Activated CD4-positive, CD25-positive, alpha-beta regulatory T cell treated with anti-CD3 and anti-CD28 coated beads, Interleukin-2, amount 50 U/mL, for 72 hours (primary cell): ENCODE measurements around the gene RNF215.
A peak's percentile ranks its signal among the peaks of the same experiment; 100 is the strongest.

Experiments
- DNase-seq: peaks from one replicate; pipeline ENCODE4 v3.0.0; 2021

The RNF215 gene

DNA sequence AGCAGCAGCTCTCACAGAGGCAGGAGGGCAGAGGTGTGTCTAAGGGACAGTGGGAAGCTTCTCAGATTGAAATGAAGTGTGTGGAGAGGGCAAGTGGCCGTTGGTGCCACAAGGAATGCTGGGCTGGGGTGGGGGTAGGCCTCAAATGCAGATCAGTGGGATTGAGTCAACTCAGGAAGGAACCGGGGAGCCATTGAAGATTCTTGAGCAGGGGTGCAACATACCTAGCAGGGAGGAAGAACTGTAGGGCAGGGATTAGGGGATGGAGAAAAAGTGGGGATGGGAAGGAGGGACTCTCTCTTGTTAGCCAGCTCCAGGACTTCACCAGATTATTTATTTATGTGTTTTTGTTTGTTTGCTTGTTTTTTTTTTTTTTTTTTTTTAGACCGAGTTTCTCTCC, 6.7 kb upstream of the RNF215 start:
- DNase-seq: no peak

DNA sequence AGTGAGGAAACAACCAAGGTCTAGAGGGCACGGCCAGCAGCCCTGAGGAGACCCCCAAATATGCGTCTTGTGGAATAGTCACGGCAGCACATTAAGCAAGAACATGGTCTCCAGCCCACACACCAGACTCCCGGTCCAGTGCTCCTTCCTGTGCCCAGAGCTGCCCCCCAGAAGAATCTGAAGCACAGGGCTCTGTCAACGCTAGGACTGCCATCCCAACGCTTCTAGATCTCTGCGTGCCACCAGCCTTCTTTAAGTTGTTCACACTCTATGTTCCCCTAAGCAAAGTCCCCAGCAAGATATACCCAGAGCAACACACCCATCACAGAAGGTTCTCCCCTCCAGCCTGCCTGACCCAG, 6.1 kb upstream of the RNF215 start:
- no peak for DNase-seq

DNA sequence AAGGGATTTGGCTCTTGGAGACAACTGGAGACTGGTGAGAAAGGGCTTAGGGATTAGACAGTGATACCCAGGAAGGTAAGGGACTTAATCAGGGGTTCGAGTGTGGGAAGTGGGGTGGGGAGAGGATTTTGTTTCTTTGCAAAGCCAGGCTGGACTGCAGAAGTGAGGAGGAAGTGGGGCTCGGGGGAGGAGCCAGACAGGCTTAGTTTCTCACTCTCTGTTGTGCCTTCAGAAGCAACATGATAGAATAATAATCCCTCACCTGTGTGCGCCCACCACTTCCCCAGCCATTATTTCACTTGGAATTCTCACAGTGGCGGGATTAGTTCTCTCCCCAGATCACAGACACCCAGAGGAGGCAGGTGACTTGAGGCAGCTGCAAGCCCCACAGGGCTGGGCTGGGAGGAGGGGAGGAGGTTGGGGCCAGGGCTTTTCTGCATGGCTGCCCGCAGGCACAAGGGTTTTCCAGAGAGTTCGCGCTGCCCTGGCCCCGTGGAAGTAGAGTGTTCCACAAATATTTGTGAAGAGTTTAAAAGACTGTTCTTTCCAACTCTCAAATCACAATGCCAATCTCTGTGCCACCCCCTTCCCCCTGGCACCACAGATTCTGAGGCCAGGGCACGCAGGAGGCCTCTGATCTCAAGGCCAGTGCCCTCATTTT, 5.6 kb upstream of the RNF215 start:
- no peak for DNase-seq

DNA sequence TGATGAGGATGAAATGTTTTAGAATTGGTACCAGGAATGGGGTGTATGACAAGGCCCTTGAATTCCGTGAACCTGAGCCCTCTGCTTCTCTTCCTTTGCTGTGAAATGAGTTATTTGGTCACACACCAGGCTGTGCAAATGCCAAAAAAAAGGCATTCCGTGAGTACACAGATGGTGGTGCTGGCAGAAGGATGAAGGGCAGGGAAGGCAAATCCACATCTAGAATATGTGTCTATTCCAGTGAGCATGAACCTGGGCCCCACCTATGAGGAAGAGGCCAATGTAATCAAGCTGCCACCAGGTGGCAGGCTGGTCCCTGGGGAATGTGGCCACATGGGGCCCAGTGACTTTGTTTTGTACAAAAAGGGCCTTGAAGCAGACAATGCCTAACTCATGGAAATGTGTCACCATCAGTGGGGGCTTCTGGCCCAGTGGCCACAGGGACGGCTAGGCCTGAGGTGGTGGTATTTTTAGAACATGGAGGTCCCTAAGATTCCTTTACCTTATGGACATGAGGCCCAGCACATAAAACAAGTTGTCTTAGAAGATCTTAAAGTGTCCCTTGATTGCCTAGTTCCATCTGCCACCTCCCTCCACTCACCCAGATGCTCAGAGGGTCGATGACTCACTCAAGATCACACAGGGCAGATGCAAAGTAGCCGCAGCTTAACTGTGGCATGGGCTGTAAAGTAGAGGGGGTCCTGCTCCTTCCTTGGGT, 3.9 kb upstream of the RNF215 start:
- peak; percentile 73 for DNase-seq

DNA sequence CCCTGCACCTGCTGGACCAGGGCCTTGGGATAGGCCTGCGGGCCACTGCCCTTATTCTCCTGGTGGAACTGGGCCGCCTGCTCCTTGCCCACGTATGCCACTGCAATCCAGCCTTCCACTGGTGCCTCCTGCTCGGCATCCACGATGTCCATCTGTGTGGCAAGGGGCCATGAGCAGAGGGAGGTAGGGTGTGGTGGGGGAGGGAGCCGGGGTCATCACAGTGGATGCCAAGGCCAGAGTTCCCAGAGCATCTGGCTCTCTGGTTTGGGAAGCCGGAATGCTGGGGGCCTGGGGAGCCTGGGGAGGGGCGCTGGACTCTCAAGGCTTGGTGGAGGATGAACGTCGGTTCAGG, 627 bp downstream of the RNF215 start:
- no peak for DNase-seq

- no peak for DNase-seq
Observed at GRCh38 chr22:30385942-30386341, 1.3 kb downstream of the RNF215 start.

DNA sequence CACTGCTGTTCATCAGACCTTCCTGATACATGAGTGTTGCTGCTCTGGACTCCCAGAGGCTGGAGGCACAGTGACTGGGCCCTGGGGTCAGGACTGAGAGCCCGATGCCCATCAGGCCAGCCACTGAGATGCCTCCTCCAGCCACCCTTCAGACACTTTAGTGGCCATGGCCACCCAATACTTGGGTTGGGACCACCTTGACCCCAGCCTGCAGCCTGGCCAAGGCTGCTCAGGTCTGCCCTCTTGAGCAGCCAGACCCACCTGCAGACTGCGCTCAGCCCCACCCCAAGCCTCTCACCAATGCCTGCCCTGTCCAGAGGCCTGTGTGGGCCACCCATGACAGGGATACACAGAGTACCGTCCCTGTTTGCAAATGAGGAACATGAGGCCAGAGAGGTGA, 4.2 kb downstream of the RNF215 start:
- no peak for DNase-seq

DNA sequence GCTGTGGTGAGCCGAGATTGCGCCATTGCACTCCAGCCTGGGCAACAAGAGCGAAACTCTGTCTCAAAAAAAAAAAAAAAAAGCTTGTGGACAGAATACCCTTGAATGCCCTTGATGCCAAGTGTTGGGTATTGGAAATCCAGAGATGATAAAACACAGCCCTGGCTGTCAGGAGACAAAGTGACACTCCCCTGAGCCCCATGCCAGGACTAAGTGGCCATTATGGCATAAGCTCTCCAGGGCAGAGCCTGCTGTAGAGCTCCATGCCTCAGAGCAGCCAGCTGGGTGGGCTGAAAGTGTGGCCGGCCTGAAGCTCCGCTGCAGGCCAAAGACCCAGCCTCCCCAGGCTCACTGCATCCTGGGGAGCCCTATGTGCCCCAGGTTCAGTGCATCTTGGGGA, 4.9 kb downstream of the RNF215 start:
- no peak for DNase-seq

DNA sequence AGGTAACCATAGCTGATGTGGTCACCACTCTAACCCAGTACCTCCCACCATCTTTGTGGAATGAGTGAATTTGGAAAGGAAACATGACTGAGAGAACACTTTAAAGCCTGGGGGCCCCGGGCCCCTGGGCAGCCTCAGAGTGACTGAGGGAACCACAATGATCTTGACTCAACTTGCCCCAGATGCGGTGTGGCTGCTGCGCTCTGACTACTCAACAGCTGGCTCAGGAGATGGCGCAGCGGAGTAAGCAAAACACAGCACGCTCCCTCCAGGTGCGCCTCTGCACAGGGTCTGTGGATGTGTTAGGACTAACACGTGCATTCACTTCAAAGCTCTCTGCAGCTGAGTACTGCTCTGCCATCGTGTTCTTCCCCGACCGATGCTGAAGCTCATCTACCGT, 5.9 kb downstream of the RNF215 start:
- no peak for DNase-seq

DNA sequence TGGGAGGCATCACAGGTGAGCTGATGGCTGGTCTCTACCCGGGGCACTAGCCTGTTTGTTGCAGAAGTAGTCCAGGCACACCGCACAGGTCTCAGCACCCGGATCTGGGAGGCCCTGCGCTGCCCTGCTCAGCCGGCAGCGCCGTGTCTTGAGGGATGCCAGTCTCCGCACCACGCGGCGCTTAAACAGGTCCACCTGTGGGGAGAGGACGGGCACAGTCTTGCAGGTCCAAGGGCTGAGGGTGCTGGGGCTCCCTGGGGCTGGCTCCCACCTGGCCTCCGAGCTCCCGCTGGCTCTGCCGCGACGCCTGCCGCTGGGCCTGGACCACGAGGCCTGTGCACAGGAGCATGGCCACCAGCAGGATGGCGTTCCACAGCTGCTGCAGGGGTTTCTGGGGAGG, 7.2 kb downstream of the RNF215 start:
- no peak for DNase-seq

- DNase-seq: no peak
Observed at GRCh38 chr22:30375312-30375849, 11.8 kb downstream of the RNF215 start.

- DNase-seq: no peak
Observed at GRCh38 chr22:30373331-30374325, 13.6 kb downstream of the RNF215 start.

- DNase-seq: no peak
Observed at GRCh38 chr22:30372915-30373314, 14.3 kb downstream of the RNF215 start.

DNA sequence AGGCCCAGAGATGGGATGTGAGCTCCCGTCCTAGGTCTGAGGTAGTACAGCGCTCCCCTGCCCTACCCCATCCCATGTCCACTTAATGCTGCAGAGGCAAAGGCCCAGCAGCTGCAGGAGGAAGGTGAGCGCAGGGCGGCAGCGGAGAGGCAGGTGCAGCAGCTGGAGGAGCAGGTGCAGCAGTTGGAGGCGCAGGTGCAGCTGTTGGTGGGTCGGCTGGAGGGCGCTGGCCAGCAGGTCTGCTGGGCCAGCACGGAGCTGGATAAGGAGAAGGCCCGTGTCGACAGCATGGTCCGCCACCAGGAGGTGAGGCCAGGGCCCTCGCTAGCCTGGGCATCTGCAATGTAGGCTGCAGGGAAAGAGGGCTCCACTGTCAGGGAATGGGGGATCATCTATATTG, 15.2 kb downstream of the RNF215 start:
- no peak for DNase-seq

GRCh38 chr22:30371321-30371720, 15.9 kb downstream of the RNF215 start:
- DNase-seq: no peak

GRCh38 chr22:30370641-30371230, 16.5 kb downstream of the RNF215 start:
- DNase-seq: no peak

- no peak for DNase-seq
Observed at GRCh38 chr22:30368420-30368819, 18.8 kb downstream of the RNF215 start.

DNA sequence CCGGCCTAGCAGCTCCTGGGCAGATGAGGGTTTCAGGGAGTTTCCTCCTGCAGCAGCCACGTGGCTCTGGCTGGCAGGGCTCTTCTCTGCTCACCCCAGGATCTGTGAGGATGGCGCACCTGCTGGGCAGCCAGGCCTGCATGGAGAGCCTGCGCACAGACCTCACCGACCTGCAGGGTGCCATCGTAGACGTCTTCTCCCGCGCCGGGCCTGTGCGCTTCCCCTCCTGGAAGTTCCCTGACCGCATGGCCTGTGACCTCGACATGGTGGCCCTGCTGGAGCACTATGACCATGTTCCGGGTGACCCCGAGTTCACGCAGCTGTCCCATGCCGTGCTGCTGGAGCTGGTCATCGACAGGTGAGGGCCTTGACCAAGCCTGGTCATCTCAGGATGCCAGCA, 21.3 kb downstream of the RNF215 start:
- DNase-seq: no peak

GRCh38 chr22:30362651-30363281, 24.4 kb downstream of the RNF215 start:
- no peak for DNase-seq

- DNase-seq: no peak
Observed at GRCh38 chr22:30361916-30362650, 25.1 kb downstream of the RNF215 start.

DNA sequence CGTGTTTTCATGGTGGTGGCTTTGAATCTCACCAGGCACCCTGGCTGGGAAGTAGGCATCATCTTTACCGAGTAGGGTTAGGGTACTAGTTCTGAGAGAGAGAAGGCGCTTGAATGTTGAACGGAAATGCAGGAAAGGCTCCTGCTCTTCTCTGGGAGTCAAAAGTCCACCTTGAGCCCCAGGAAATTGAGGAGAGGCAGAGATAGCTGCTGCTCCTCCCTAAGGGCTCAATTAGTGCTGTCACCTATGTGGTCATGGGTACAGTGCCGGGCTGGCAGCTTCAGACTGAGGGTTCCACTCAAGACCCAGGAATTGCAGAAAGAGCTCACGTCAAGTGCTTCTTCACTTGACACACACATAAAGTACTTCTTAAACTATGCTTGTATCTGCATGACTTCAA, 28.7 kb downstream of the RNF215 start:
- no peak for DNase-seq

DNA sequence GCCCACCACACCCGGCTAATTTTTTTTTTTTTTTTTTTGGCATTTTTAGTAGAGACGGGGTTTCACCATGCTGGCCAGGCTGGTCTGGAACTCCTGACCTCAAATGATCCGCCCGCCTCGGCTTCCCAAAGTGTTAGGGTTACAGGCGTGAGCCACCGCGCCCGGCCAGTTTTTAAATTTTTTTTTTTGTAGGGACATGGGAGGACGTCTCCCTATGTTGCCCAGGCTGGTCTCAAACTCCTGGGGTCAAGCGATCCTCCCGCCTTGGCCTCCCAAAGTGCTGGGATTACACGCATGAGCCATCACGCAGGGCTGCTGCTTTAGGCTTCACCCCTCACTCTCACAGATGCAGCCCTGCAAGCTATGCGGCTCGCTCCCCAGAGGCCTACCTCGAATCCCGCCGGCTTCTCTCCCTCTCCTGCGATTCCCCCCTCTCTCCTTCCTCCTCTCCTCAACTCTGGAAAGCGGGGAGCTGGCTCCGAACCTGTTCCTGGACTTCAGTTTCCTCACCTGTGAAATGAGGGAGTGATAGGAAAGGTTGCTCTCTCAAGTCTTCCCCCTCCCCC, 29.5 kb downstream of the RNF215 start:
- no peak for DNase-seq
